H1 (cell line): Measurements from ENCODE around the gene ZMYM2. TPM values are rescaled to one million over a fixed set of nuclear protein-coding genes. Genes with fewer than 3 reads are reported as not detected.

Source experiments
- CBX5 ChIP-seq: fragments of 300-800, 300-1000 bp; sonication (generic); IDR thresholded peaks from 2 replicates; pipeline ENCODE4 v1.7.1; 2016; ENCODE audit warnings: antibody characterized with exemption, low read length, low read depth
- CHD7 ChIP-seq: fragments of 300-600 bp; sonication (generic); IDR thresholded peaks from 2 replicates; pipeline ENCODE4 v1.7.1; 2012; ENCODE audit warnings: low read length, moderate library complexity, mild to moderate bottlenecking, inconsistent platforms; ENCODE audit not compliant: insufficient replicate concordance
- CREB1 ChIP-seq: IDR thresholded peaks from 2 replicates; pipeline ENCODE4 v1.6.1; 2012; ENCODE audit warnings: inconsistent platforms
- EZH2 ChIP-seq: fragments of 200-600 bp; sonication (generic); IDR thresholded peaks from 2 replicates; pipeline ENCODE4 v1.7.1; 2012; ENCODE audit warnings: low read depth, mild to moderate bottlenecking, moderate library complexity, low read length, inconsistent platforms; ENCODE audit not compliant: severe bottlenecking
- JUN ChIP-seq: IDR thresholded peaks from 2 replicates; pipeline ENCODE4 v1.6.1; 2011; ENCODE audit warnings: low read depth, mild to moderate bottlenecking, improper control_type of control experiment, low read length
- MAFK ChIP-seq: IDR thresholded peaks from 2 replicates; pipeline ENCODE4 v1.6.1; 2012; ENCODE audit warnings: low read depth, mild to moderate bottlenecking, improper control_type of control experiment, low read length
- NANOG ChIP-seq: IDR thresholded peaks from 2 replicates; pipeline ENCODE4 v1.6.1; 2011; ENCODE audit warnings: low read length, low read depth, mild to moderate bottlenecking, inconsistent platforms; ENCODE audit not compliant: insufficient read depth, poor library complexity, severe bottlenecking
- RBBP5 ChIP-seq: IDR thresholded peaks from 2 replicates; pipeline ENCODE4 v1.7.1; 2012; ENCODE audit warnings: low read depth, mild to moderate bottlenecking, inconsistent platforms, low read length, moderate library complexity, borderline replicate concordance
- SP2 ChIP-seq: IDR thresholded peaks from 2 replicates; pipeline ENCODE4 v1.6.1; 2012; ENCODE audit warnings: mild to moderate bottlenecking, low read length, inconsistent platforms
- TBP ChIP-seq: IDR thresholded peaks from 2 replicates; pipeline ENCODE4 v1.6.1; 2011; ENCODE audit warnings: low read depth, low read length, improper control_type of control experiment
- polyA plus RNA-seq, 7 experiments: library from polyadenylated mRNA; depleted of rRNA in 3 of 7; stranded (reverse) in 5 of 7; unstranded in 2 of 7; fragments of >200 nt in 5 of 7; fragments of 200-250 nt in 2 of 7; gene quantifications; 1 replicate in 5 of 7; 2 replicates in 1 of 7; 4 replicates in 1 of 7; pipeline versions ENCODE4 v1.2.1 to v1.2.3, GENCODE V29; 2011 to 2013; ENCODE audit warnings: missing spikeins in 2 of 7, mixed read lengths in 2 of 7
- total RNA-seq: library from RNA; stranded (reverse); fragmentation: NEBNext Ultra II Directional; extraction: Animal tissue kit (Norgen Biotek cat#: 25700); gene quantifications from 2 replicates; pipeline ENCODE4 v1.2.1, GENCODE V29; 2021

ZMYM2 gene
- total and polyA plus RNA-seq, 2 of the 8 experiments (the other 6 are each of a cell fraction or from before 2014, with no cell fraction given), result 41.2 to 159 TPM

- no peak for TF ChIP-seq CHD7
- no peak for TF ChIP-seq CREB1
- no peak for TF ChIP-seq MAFK
- no peak for TF ChIP-seq TBP
- no peak for TF ChIP-seq NANOG
- TF ChIP-seq SP2, result no peak
- TF ChIP-seq JUN, result no peak
- TF ChIP-seq CBX5, result no peak
- no peak for TF ChIP-seq RBBP5
- TF ChIP-seq EZH2, result no peak
These were observed 41.6 kb downstream of the ZMYM2 start (continued) for GRCh38 chr13:20000062-20000552.
